ENCODE measurements around the gene LIPC.

LIPC gene

DNA sequence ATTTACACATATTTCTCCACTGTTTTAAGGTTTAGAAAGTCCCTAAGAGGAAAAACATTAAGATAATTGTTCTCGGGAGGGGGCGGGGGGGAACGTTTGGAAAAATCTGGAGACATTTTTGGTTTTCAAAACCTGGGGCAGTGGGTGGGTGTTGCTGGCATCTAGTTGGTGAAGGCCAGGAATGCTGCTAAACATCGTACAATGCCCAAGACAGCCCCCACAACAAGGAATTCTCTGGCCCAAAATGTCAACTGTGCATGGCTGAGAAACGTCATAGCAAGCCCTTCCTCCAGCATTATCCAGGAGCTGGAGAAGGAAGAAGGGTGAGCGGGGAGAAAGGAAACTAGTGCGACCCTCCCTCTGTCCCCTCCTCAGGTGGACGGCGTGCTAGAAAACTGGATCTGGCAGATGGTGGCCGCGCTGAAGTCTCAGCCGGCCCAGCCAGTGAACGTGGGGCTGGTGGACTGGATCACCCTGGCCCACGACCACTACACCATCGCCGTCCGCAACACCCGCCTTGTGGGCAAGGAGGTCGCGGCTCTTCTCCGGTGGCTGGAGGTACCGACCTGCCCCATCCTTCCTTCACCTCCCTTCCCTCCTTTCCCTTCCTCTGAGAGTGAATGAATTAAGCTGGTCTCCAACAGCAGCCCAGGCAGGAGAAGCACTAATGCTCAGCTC lies 109.8 kb downstream of the LIPC start:
- H3K4me3 ChIP-seq (ENCODE audit: low read depth, low read length): no peak overlapping the region
- TF ChIP-seq, protein P1, sequence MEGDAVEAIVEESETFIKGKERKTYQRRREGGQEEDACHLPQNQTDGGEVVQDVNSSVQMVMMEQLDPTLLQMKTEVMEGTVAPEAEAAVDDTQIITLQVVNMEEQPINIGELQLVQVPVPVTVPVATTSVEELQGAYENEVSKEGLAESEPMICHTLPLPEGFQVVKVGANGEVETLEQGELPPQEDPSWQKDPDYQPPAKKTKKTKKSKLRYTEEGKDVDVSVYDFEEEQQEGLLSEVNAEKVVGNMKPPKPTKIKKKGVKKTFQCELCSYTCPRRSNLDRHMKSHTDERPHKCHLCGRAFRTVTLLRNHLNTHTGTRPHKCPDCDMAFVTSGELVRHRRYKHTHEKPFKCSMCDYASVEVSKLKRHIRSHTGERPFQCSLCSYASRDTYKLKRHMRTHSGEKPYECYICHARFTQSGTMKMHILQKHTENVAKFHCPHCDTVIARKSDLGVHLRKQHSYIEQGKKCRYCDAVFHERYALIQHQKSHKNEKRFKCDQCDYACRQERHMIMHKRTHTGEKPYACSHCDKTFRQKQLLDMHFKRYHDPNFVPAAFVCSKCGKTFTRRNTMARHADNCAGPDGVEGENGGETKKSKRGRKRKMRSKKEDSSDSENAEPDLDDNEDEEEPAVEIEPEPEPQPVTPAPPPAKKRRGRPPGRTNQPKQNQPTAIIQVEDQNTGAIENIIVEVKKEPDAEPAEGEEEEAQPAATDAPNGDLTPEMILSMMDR (IDR thresholded peaks at IDR 0.05; ENCODE audit: low read depth, low read length): no peak

DNA sequence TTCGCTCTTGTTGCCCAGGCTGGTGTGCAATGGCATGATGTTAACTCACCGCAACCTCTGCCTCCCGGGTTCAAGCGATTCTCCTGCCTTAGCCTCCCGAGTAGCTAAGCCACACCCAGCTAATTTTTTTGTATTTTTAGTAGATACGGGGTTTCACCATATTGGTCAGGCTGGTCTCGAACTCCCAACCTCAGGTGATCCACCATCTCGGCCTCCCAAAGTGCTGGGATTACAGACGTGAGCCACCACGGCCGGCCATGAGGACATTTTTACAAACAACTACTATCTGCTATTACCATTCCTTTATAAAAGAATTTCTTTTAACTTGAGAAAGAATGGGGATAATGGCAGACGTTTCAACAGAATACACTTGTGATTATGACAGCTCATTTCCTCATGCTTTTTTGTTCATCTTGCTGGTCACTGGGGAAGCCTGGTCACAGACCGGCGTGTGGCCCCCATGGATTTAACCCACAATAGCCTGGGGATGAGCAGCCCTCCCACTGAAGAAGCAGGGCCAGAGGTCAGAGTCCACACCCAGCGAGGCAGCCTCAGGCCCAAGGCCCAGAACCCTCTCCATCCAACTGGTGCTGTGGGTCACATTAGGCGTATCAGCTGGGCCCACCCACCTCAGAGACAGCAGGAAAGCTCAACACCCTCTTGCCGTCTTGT lies 112.0 kb downstream of the LIPC start:
- no peak overlapping the region for H3K4me3 ChIP-seq (ENCODE audit: low read depth, low read length)
- TF ChIP-seq, protein P1 (IDR thresholded peaks at IDR 0.05; ENCODE audit: low read depth, low read length): no peak

GRCh38 chr15:58544756-58545155 lies 113.0 kb downstream of the LIPC start:
- no peak overlapping the region for H3K4me3 ChIP-seq (ENCODE audit: low read depth, low read length)
- TF ChIP-seq, protein P1 (IDR thresholded peaks at IDR 0.05; ENCODE audit: low read depth, low read length): no peak

DNA sequence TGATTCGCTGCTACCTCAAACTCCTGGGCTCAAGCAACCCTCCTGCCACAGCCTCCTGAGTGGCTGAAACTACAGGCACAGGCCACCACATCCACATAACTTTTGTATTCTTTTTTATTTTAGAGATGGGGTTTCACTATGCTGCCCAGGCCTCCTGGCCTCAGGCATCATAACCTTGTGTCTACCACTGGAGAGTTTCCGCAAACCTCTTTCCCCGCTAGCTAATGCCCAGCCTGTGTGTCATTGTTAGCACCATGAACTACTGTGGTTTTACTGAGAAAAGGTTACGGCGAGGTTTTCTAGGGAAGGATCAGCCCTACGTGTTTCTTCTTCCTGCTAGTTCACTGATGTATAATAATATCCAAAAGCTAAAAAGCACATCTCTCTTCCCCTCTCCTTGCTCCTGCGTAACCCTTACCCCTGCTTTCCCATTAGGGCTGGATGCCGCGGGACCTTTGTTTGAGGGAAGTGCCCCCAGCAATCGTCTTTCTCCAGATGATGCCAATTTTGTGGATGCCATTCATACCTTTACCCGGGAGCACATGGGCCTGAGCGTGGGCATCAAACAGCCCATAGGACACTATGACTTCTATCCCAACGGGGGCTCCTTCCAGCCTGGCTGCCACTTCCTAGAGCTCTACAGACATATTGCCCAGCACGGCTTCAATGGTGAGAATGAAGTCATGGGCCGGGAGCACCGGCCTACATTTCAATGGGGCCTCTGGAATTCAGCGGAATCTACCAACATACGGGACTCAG lies 113.7 kb downstream of the LIPC start:
- TF ChIP-seq, protein P1 (IDR thresholded peaks at IDR 0.05; ENCODE audit: low read depth, low read length): no peak
- H3K4me3 ChIP-seq (ENCODE audit: low read depth, low read length): no peak overlapping the region

GRCh38 chr15:58546066-58546591 lies 114.3 kb downstream of the LIPC start:
- no peak overlapping the region for H3K4me3 ChIP-seq (ENCODE audit: low read depth, low read length)
- TF ChIP-seq, protein P1 (IDR thresholded peaks at IDR 0.05; ENCODE audit: low read depth, low read length): no peak

DNA sequence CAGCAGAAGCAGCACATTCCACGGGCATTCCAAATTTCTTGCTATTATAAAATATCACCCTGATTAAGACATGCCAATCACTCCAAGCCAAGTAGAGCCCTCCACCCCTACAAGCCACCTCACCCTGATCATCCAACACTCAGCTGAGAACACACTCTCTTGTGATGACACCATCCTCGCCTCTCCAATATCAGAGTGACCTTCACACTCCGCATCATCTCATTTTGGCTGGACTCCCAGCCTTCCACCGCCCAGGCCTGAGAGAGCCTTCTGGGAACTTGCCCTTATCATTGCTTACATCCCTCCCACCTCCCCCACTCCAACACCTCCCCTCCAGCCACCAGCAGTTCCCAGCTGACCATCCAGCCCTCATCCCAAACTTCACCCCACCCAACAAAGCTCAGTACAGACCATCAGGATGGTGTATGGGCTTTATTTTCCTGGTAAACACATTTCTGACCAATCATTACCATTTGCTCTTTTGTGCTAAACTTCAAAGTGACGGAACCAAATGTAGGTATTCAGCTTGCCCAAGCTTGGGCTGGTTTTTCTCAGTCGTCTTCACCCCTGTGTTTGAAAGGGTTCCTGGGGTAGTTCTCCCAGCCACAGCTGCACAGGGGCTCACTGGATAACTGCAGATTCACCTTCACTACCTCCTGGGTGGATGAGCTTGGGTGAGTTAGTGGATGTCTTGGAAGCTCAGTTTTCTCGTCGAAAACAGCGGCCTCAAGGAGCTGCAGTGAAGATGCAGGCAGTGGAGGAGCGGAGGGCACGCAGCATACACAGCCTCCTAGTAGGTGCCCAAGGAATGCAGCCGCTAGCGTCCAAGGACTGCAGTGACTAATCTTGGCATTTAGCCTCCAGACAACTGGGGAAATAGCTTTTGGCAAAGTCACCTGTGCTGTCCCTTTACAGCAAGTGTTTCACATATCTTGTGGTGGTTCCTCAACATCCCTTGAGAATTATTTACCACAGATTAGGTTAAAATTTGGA lies 115.1 kb downstream of the LIPC start:
- H3K4me3 ChIP-seq (ENCODE audit: low read depth, low read length): no peak overlapping the region
- TF ChIP-seq, protein P1 (IDR thresholded peaks at IDR 0.05; ENCODE audit: low read depth, low read length): no peak
